ENCODE results near the gene ANKFY1. TPM values are rescaled to one million over a fixed set of nuclear protein-coding genes. Genes with fewer than 3 reads are reported as not detected.

ANKFY1 gene
- total and polyA plus RNA-seq, 2 donors (not counting 3 experiments of a cell fraction or from before 2014, with no cell fraction given): 30.6 to 51.1 TPM

DNA sequence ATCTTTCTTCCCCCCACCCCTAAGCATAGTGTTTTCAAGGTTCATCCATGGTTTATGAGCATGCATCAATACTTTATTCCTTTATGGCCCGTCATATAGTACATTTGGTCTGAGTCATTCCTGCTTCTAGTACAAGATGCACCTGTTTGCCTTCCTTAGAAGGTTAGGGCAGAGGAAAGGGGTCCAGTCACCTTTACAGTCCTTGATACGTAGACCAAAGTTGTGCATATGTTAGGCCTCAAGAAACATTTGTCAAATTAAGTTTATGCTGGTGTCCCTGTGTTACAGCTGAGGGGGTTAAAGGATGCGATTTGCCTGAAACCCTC is 119.4 kb downstream of the ANKFY1 start:
- Histone ChIP-seq H3K9me3 (replicated peaks; ENCODE audit: control insufficient read depth, insufficient read depth, low read length) (no peaks in the 10 kb centered on the region), H2AFZ (ENCODE audit: low read depth, low read length) (peak overlapping the region; percentile 75), H4K20me1 (replicated peaks; ENCODE audit: control insufficient read depth, extremely low read depth, insufficient read depth, low read length) (no peaks in the 10 kb centered on the region), H3K79me2 (ENCODE audit: control insufficient read depth, insufficient read depth, low read length) (peaks cover 33% of the 10 kb centered on the region), H3K4me1 (ENCODE audit: control insufficient read depth, extremely low read depth, insufficient read depth, low read length) (peaks cover 15% of the 10 kb centered on the region), H3K4me2 (ENCODE audit: insufficient read depth, low read length) (peak overlapping the region; percentile 76), H3K27ac (ENCODE audit: insufficient read depth, low read depth, low read length) (no peak overlapping the region), H3K36me3 (ENCODE audit: control insufficient read depth in 2 of 2, extremely low read depth in 1 of 2, insufficient read depth in 2 of 2, low read length in 2 of 2) (no peaks in the 10 kb centered on the region), H3K9ac (replicated peaks; ENCODE audit: extremely low read depth, insufficient read depth, low read length) (peak overlapping the region; percentile 97), H3K4me3 (replicated peaks in 1 of 3; ENCODE audit: insufficient read depth in 1 of 3, low read depth in 1 of 3, low read length in 3 of 3) (peak overlapping the region; percentile 49 to 87 (median 75)), H3K27me3 (ENCODE audit: control insufficient read depth in 2 of 2, insufficient read depth in 2 of 2, low read length in 2 of 2) (no peaks in the 10 kb centered on the region), H3K9me1 (replicated peaks; ENCODE audit: control insufficient read depth, extremely low read depth, insufficient read depth, low read length) (no peaks in the 10 kb centered on the region)
- dilution Hi-C loops (cut with MboI; ENCODE audit: extremely low pct_ligation_motif_present, low sequenced_read_pairs) (no loop called here), intact Hi-C loops (cut with micrococcal nuclease) (no loop called here)
- ChIA-PET CTCF (interaction anchor here (0.6 to 2.0 kb wide), 4 partner anchors 10 to 71 kb away, joined by 3 to 8 read pairs (median 4); no protein-coding TSS in a partner anchor), POLR2A (interaction anchor here (1.0 to 1.6 kb wide), 2 partner anchors 9 to 17 kb away, joined by 3 to 11 read pairs; no protein-coding TSS in a partner anchor)
- no peak for TF ChIP-seq POLR2A (IDR thresholded peaks at IDR 0.05; ENCODE audit: low read depth, low read length)
- peak; percentile 6 for TF ChIP-seq FOS (IDR thresholded peaks at IDR 0.05; ENCODE audit: borderline replicate concordance, insufficient read depth, low read length)
- DNase-seq (ENCODE audit: low read depth, low spot score): no peak
- no peak for FAIRE-seq
- no TSS peak for BruUV-seq (replicated peaks)

DNA sequence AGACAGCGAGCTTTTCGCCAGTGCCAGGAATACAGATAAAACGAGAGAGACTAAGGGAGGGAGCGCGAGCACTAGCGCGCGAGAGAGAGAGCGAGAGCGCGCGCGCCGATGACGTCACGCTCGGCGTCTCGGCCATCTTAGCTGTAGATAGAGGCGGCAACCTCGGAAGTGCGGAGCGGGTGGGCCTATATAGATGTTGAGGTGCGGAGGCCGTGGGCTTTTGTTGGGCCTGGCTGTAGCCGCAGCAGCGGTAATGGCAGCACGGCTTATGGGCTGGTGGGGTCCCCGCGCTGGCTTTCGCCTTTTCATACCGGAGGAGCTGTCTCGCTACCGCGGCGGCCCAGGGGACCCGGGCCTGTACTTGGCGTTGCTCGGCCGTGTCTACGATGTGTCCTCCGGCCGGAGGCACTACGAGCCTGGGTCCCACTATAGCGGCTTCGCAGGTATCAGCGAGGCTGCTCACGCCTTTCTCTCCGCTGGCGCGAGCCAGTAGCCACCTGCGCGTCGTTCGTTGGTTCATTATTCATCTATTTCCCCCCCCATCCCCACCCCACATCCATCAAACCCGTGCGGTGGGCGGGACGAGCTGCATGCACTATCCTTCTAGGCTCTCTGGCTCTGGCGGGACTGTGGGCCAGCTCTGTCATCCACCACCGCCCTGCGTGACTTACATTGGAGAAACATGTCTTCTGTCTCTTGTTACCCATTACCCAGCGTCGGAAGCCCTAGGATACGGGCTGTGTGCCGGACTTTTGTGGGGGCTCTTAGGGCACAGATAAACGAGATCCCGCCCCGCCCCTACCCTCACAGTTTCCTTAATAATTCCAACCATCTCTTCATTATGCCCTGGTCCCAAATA is 120.0 kb downstream of the ANKFY1 start:
- no peaks in the 10 kb centered on the region for H4K20me1 ChIP-seq (replicated peaks; ENCODE audit: control insufficient read depth, extremely low read depth, insufficient read depth, low read length)
- H3K79me2 ChIP-seq (ENCODE audit: control insufficient read depth, insufficient read depth, low read length): peaks cover 39% of the 10 kb centered on the region
- FAIRE-seq (peak; percentile 95), DNase-seq (ENCODE audit: low read depth, low spot score) (peak; percentile 94)
- no peaks in the 10 kb centered on the region for H3K36me3 ChIP-seq (ENCODE audit: control insufficient read depth in 2 of 2, extremely low read depth in 1 of 2, insufficient read depth in 2 of 2, low read length in 2 of 2)
- H2AFZ ChIP-seq (ENCODE audit: low read depth, low read length): peak overlapping the region; percentile 75
- H3K27ac ChIP-seq (ENCODE audit: insufficient read depth, low read depth, low read length): peak overlapping the region; percentile 90
- H3K27me3 ChIP-seq (ENCODE audit: control insufficient read depth in 2 of 2, insufficient read depth in 2 of 2, low read length in 2 of 2): no peaks in the 10 kb centered on the region
- CTCF ChIA-PET: interaction anchor here (0.6 to 2.0 kb wide), 5 partner anchors 10 to 72 kb away, joined by 3 to 8 read pairs (median 5); no protein-coding TSS in a partner anchor
- H3K9me1 ChIP-seq (replicated peaks; ENCODE audit: control insufficient read depth, extremely low read depth, insufficient read depth, low read length): no peaks in the 10 kb centered on the region
- dilution Hi-C loops (cut with MboI; ENCODE audit: extremely low pct_ligation_motif_present, low sequenced_read_pairs) (no loop called here), intact Hi-C loops (cut with micrococcal nuclease) (loop anchor here (2.0 kb wide), 2 partner anchors 43 to 223 kb away; partner anchors contain the start of gene UBE2G1)
- BruUV-seq (replicated peaks): TSS peak; percentile 59
- H3K9me3 ChIP-seq (replicated peaks; ENCODE audit: control insufficient read depth, insufficient read depth, low read length): no peaks in the 10 kb centered on the region
- POLR2A ChIA-PET: interaction anchor here (0.6 to 1.6 kb wide), 10 partner anchors 9 to 1634 kb away, joined by 3 to 11 read pairs (median 4); no protein-coding TSS in a partner anchor
- peak overlapping the region; percentile 76 for H3K4me2 ChIP-seq (ENCODE audit: insufficient read depth, low read length)
- peaks cover 15% of the 10 kb centered on the region for H3K4me1 ChIP-seq (ENCODE audit: control insufficient read depth, extremely low read depth, insufficient read depth, low read length)
- H3K9ac ChIP-seq (replicated peaks; ENCODE audit: extremely low read depth, insufficient read depth, low read length): peak overlapping the region; percentile 97
- H3K4me3 ChIP-seq (replicated peaks in 1 of 3; ENCODE audit: insufficient read depth in 1 of 3, low read depth in 1 of 3, low read length in 3 of 3): peak overlapping the region; percentile 49 to 87 (median 75)
- TF ChIP-seq, protein P1, sequence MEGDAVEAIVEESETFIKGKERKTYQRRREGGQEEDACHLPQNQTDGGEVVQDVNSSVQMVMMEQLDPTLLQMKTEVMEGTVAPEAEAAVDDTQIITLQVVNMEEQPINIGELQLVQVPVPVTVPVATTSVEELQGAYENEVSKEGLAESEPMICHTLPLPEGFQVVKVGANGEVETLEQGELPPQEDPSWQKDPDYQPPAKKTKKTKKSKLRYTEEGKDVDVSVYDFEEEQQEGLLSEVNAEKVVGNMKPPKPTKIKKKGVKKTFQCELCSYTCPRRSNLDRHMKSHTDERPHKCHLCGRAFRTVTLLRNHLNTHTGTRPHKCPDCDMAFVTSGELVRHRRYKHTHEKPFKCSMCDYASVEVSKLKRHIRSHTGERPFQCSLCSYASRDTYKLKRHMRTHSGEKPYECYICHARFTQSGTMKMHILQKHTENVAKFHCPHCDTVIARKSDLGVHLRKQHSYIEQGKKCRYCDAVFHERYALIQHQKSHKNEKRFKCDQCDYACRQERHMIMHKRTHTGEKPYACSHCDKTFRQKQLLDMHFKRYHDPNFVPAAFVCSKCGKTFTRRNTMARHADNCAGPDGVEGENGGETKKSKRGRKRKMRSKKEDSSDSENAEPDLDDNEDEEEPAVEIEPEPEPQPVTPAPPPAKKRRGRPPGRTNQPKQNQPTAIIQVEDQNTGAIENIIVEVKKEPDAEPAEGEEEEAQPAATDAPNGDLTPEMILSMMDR (IDR thresholded peaks at IDR 0.05; ENCODE audit: extremely low read depth in 1 of 2, insufficient read depth in 1 of 2, low read depth in 1 of 2, low read length in 2 of 2): no peak
- TF ChIP-seq MYC (IDR thresholded peaks at IDR 0.05; ENCODE audit: low read depth, low read length): no peak
- peak; percentile 68 for TF ChIP-seq JUN (IDR thresholded peaks at IDR 0.05; ENCODE audit: borderline replicate concordance, insufficient read depth, insufficient read length, low read depth)
- no peak for TF ChIP-seq FOS (IDR thresholded peaks at IDR 0.05; ENCODE audit: borderline replicate concordance, insufficient read depth, low read length)
- TF ChIP-seq POLR2A (IDR thresholded peaks at IDR 0.05; ENCODE audit: low read depth, low read length): peak; percentile 94
- TF ChIP-seq, protein P2, sequence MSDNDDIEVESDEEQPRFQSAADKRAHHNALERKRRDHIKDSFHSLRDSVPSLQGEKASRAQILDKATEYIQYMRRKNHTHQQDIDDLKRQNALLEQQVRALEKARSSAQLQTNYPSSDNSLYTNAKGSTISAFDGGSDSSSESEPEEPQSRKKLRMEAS (IDR thresholded peaks at IDR 0.05; ENCODE audit: insufficient read depth, insufficient read length): no peak
- no peak for TF ChIP-seq GATA2 (IDR thresholded peaks at IDR 0.05; ENCODE audit: insufficient read depth, insufficient read length, low read depth, low read length)
- peak; percentile 92 for TF ChIP-seq POLR2AphosphoS5 (IDR thresholded peaks at IDR 0.05; ENCODE audit: insufficient read depth, low read depth, low read length)
- no peak for TF ChIP-seq EZH2 (IDR thresholded peaks at IDR 0.05; ENCODE audit: borderline replicate concordance, low read depth, low read length, severe bottlenecking)

Data from endothelial cell of umbilical vein (primary cell).